Astrocyte (in vitro differentiated cells and primary cell): ENCODE results near the gene PRKCH. TPM values are rescaled to one million over a fixed set of nuclear protein-coding genes. Genes with fewer than 3 reads are reported as not detected.
"Not testable (repeated sequence)": the region's sequence is repeated elsewhere in the genome, so short reads cannot be mapped to it uniquely, and the experiment has no call there.

Experiments used
- DNase-seq: peaks from one replicate; pipeline ENCODE4 v3.0.0-alpha.2; 2010; ENCODE audit warnings: low read depth
- FAIRE-seq: peaks from 2 replicates; lab custom pipeline; 2011; peaks lifted over from hg19 to GRCh38; lab: Jason Lieb, UNC
- H2AFZ ChIP-seq: 2 replicates; pipeline ENCODE4 v1.6.0; 2012; ENCODE audit warnings: low read depth, low read length, inconsistent platforms
- H3K27ac ChIP-seq: 2 replicates; pipeline ENCODE4 v1.5.1; 2011; ENCODE audit warnings: low read depth, low read length, inconsistent platforms
- H3K27me3 ChIP-seq: 2 replicates; pipeline ENCODE4 v1.6.0; 2011; ENCODE audit warnings: low read length, inconsistent platforms; ENCODE audit not compliant: insufficient read depth
- H3K36me3 ChIP-seq: 2 replicates; pipeline ENCODE4 v1.5.1; 2011; ENCODE audit warnings: low read length, inconsistent platforms; ENCODE audit not compliant: insufficient read depth
- H3K4me1 ChIP-seq: 2 replicates; pipeline ENCODE4 v1.5.1; 2011; ENCODE audit warnings: low read length, inconsistent platforms; ENCODE audit not compliant: insufficient read depth
- H3K4me2 ChIP-seq: 2 replicates; pipeline ENCODE4 v1.6.0; 2012; ENCODE audit warnings: low read length, inconsistent platforms
- H3K4me3 ChIP-seq: 2 replicates; pipeline ENCODE4 v1.5.1; 2011; ENCODE audit warnings: low read depth, mild to moderate bottlenecking, low read length, inconsistent platforms; ENCODE audit not compliant: insufficient read depth
- H3K79me2 ChIP-seq: 2 replicates; pipeline ENCODE4 v1.6.0; 2012; ENCODE audit warnings: mild to moderate bottlenecking, low read length, inconsistent platforms; ENCODE audit not compliant: insufficient read depth
- H3K9ac ChIP-seq: 2 replicates; pipeline ENCODE4 v1.6.0; 2012; ENCODE audit warnings: mild to moderate bottlenecking, low read length, inconsistent platforms
- H3K9me3 ChIP-seq: 2 replicates; pipeline ENCODE4 v1.5.1; 2012; ENCODE audit warnings: low read depth, mild to moderate bottlenecking, low read length, inconsistent platforms; ENCODE audit not compliant: insufficient read depth
- H4K20me1 ChIP-seq: 2 replicates; pipeline ENCODE4 v1.6.0; 2012; ENCODE audit warnings: low read length, inconsistent platforms; ENCODE audit not compliant: insufficient read depth
- H3K27ac Mint-ChIP-seq: one replicate; pipeline ENCODE4 v1.8.0; 2021; ENCODE audit warnings: mild to moderate bottlenecking, mixed read lengths; ENCODE audit not compliant: unreplicated experiment
- H3K27me3 Mint-ChIP-seq: one replicate; pipeline ENCODE4 v1.8.0; 2021; ENCODE audit warnings: low read depth, mixed read lengths; ENCODE audit not compliant: unreplicated experiment
- H3K36me3 Mint-ChIP-seq: one replicate; pipeline ENCODE4 v1.8.0; 2021; ENCODE audit warnings: low read depth, mixed read lengths; ENCODE audit not compliant: unreplicated experiment
- H3K4me1 Mint-ChIP-seq: one replicate; pipeline ENCODE4 v1.8.0; 2021; ENCODE audit warnings: low read depth, mixed read lengths; ENCODE audit not compliant: unreplicated experiment
- H3K4me3 Mint-ChIP-seq: one replicate; pipeline ENCODE4 v1.8.0; 2021; ENCODE audit warnings: mild to moderate bottlenecking, moderate library complexity, mixed read lengths; ENCODE audit not compliant: unreplicated experiment
- H3K9me3 Mint-ChIP-seq: one replicate; pipeline ENCODE4 v1.8.0; 2021; ENCODE audit warnings: mild to moderate bottlenecking, mixed read lengths; ENCODE audit not compliant: unreplicated experiment
- CTCF ChIP-seq: IDR thresholded peaks from 2 replicates; pipeline ENCODE4 v1.5.1; 2011; ENCODE audit warnings: low read depth, mild to moderate bottlenecking, inconsistent platforms, low read length, moderate library complexity; ENCODE audit not compliant: insufficient read depth
- EZH2 ChIP-seq: IDR thresholded peaks from 2 replicates; pipeline ENCODE4 v1.6.1; 2012; ENCODE audit warnings: mild to moderate bottlenecking, low read length, inconsistent platforms; ENCODE audit not compliant: insufficient read depth
- total RNA-seq: library from RNA; stranded (reverse); gene quantifications from 2 replicates; pipeline ENCODE4 v1.2.1, GENCODE V29; 2021

PRKCH gene
- total RNA-seq, 1 donor from 2014 or later, result 6.0 TPM

- Mint-ChIP-seq H3K27me3 (no peaks in the 10 kb centered on the region), H3K9me3 (no peaks in the 10 kb centered on the region), H3K36me3 (no peaks in the 10 kb centered on the region), H3K27ac (no peak overlapping the region), H3K4me3 (no peak overlapping the region), H3K4me1 (peaks cover 3% of the 10 kb centered on the region)
- no peak overlapping the region for H3K27ac ChIP-seq
- no peak overlapping the region for H3K4me3 ChIP-seq
- no peaks in the 10 kb centered on the region for H3K79me2 ChIP-seq
- H2AFZ ChIP-seq, result no peak overlapping the region
- H3K4me1 ChIP-seq, result no peaks in the 10 kb centered on the region
- FAIRE-seq, result no peak
- H3K9ac ChIP-seq, result no peak overlapping the region
- no peaks in the 10 kb centered on the region for H3K36me3 ChIP-seq
- H3K4me2 ChIP-seq, result no peak overlapping the region
- H3K27me3 ChIP-seq, result no peaks in the 10 kb centered on the region
- DNase-seq, result no peak
- no peaks in the 10 kb centered on the region for H3K9me3 ChIP-seq
- no peak for TF ChIP-seq EZH2
- TF ChIP-seq CTCF, result no peak
- H4K20me1 ChIP-seq, result no peaks in the 10 kb centered on the region
These were observed 88.4 kb downstream of the PRKCH start for GRCh38 chr14:61409782-61410181.

- not testable (repeated sequence) for FAIRE-seq
These were observed 94.6 kb downstream of the PRKCH start for GRCh38 chr14:61415934-61416333.

GRCh38 chr14:61416591-61416990 lies 95.2 kb downstream of the PRKCH start:
- Histone ChIP-seq H3K79me2 (no peaks in the 10 kb centered on the region), H3K4me2 (no peak overlapping the region), H3K9me3 (no peaks in the 10 kb centered on the region), H4K20me1 (no peaks in the 10 kb centered on the region), H3K4me1 (no peaks in the 10 kb centered on the region), H3K4me3 (no peak overlapping the region), H3K27me3 (no peaks in the 10 kb centered on the region), H3K9ac (no peak overlapping the region), H3K36me3 (no peaks in the 10 kb centered on the region), H2AFZ (no peak overlapping the region), H3K27ac (no peak overlapping the region)
- Mint-ChIP-seq H3K4me3 (no peak overlapping the region), H3K36me3 (no peaks in the 10 kb centered on the region), H3K27ac (no peak overlapping the region), H3K4me1 (peaks cover 7% of the 10 kb centered on the region), H3K27me3 (no peaks in the 10 kb centered on the region), H3K9me3 (no peaks in the 10 kb centered on the region)
- FAIRE-seq (no peak), DNase-seq (no peak)
- TF ChIP-seq EZH2 (no peak), CTCF (no peak)

More at GRCh38 chr14:61415934-61416333, 94.6 kb downstream of the PRKCH start:
- not testable (repeated sequence) for H3K4me1 Mint-ChIP-seq, H3K27me3 Mint-ChIP-seq, H4K20me1 ChIP-seq, H3K4me1 ChIP-seq, H3K4me3 ChIP-seq, H3K79me2 ChIP-seq, H3K4me3 Mint-ChIP-seq, H3K9ac ChIP-seq, H2AFZ ChIP-seq, H3K9me3 Mint-ChIP-seq, H3K27me3 ChIP-seq, DNase-seq, H3K4me2 ChIP-seq, H3K36me3 ChIP-seq, H3K27ac ChIP-seq, H3K36me3 Mint-ChIP-seq, H3K9me3 ChIP-seq, H3K27ac Mint-ChIP-seq
